Stimulated activated CD8-positive, alpha-beta memory T cell treated with anti-CD3 and anti-CD28 coated beads, Interleukin-12 subunit alpha, Interleukin-12 subunit beta, amount 100 ng/mL, for 4 hours (primary cell): ENCODE results near the gene SREBF2.
"Not testable (repeated sequence)": the region's sequence is repeated elsewhere in the genome, so short reads cannot be mapped to it uniquely, and the experiment has no call there.

Source experiments
- DNase-seq: peaks from one replicate; pipeline ENCODE4 v3.0.0-alpha.2; 2020; ENCODE audit warnings: low read depth

Gene SREBF2

GRCh38 chr22:41947424-41948080, 114.6 kb downstream of the SREBF2 start:
- DNase-seq: no peak

GRCh38 chr22:41948142-41948541, 115.2 kb downstream of the SREBF2 start:
- no peak for DNase-seq

- not testable (repeated sequence) for DNase-seq
Measured at GRCh38 chr22:41948928-41949296, 116.0 kb downstream of the SREBF2 start.

- DNase-seq: no peak
Measured at GRCh38 chr22:41949297-41949965, 116.5 kb downstream of the SREBF2 start.

- no peak for DNase-seq
Measured at GRCh38 chr22:41951898-41952474, 119.1 kb downstream of the SREBF2 start, which contains the start of gene SMIM45. Gene SMIM45, plus strand, starts transcription at chr22:41952150.

- DNase-seq: no peak
Measured at GRCh38 chr22:41952713-41953112, 119.8 kb downstream of the SREBF2 start.
